HepG2 (cell line): ENCODE measurements around the gene ELMO2. TPM values are rescaled to one million over a fixed set of nuclear protein-coding genes. Genes with fewer than 3 reads are reported as not detected.
A peak's percentile ranks its signal among the peaks of the same experiment; 100 is the strongest.

ENCODE experiments used
- ATAC-seq: fragments of 200-7000 bp; cut with Tn5 transposase; 3 replicates; pipeline ENCODE4 v1.9.1; 2020; ENCODE audit warnings: mild to moderate bottlenecking, moderate library complexity
- BruUV-seq: library from RNA; stranded (reverse); fragments of 400-500 nt; replicated peaks from 2 replicates; lab custom pipeline; 2021; lab: Mats Ljungman, UMichigan
- CTCF ChIA-PET: fragments of 300-600 bp; formaldehyde crosslinking; extraction: SDS; loops from one replicate; lab custom pipeline; 2021; ENCODE audit warnings: low total read pairs, inconsistent platforms, low intra/inter-chr PET ratio; lab: Yijun Ruan, JAX
- POLR2A ChIA-PET: fragments of 350-600 bp; sonication (Branson Sonifier 250); formaldehyde crosslinking; loops from one replicate; lab custom pipeline; 2020; ENCODE audit warnings: antibody characterized with exemption, inconsistent platforms; lab: Yijun Ruan, JAX
- DNase-seq: peaks from one replicate; pipeline ENCODE4 v3.0.0-alpha.2; 2015; ENCODE audit warnings: low spot score
- FAIRE-seq: peaks from 3 replicates; lab custom pipeline; 2011; peaks lifted over from hg19 to GRCh38; lab: Jason Lieb, UNC
- H2AFZ ChIP-seq: one replicate; pipeline ENCODE4 v1.6.1; 2011; ENCODE audit warnings: low read length, inconsistent platforms
- H3K27ac ChIP-seq: fragments of 300-600 bp; 3 replicates; pipeline ENCODE4 v1.8.0; 2011; ENCODE audit warnings: mixed run types, mild to moderate bottlenecking, mixed read lengths, low read length, inconsistent platforms; ENCODE audit not compliant: insufficient read depth; ENCODE audit errors: extremely low read length
- H3K27me3 ChIP-seq, 2 experiments: fragments of 200-600 bp in 1 of 2; 2 replicates in 1 of 2; 3 replicates in 1 of 2; pipeline versions ENCODE4 v1.6.0 to v1.8.0; 2011; ENCODE audit warnings: low read length in 2 of 2, mild to moderate bottlenecking in 2 of 2, moderate library complexity in 2 of 2, inconsistent platforms in 1 of 2; ENCODE audit not compliant: insufficient read depth in 2 of 2, control insufficient read depth in 1 of 2
- H3K36me3 ChIP-seq, 2 experiments: fragments of 200-600 bp in 1 of 2; replicated peaks in 1 of 2; 2 replicates in 1 of 2; 3 replicates in 1 of 2; pipeline versions ENCODE4 v1.5.1 to v1.8.0; 2011; ENCODE audit warnings: low read length in 2 of 2, inconsistent platforms in 1 of 2; ENCODE audit not compliant: insufficient read depth in 2 of 2, control insufficient read depth in 1 of 2
- H3K4me1 ChIP-seq: 2 replicates; pipeline ENCODE4 v1.5.1; 2012; ENCODE audit warnings: low read length, inconsistent platforms; ENCODE audit not compliant: insufficient read depth
- H3K4me2 ChIP-seq: 2 replicates; pipeline ENCODE4 v1.6.0; 2011; ENCODE audit warnings: low read depth, low read length, inconsistent platforms
- H3K4me3 ChIP-seq, 3 experiments: fragments of 200-600 bp in 1 of 3; sonication (generic), shearing (Covaris generic) in 1 of 3; replicated peaks in 1 of 3; 2 replicates each; pipeline ENCODE4 v1.5.1; 2011 to 2016; ENCODE audit warnings: low read length in 3 of 3, inconsistent platforms in 2 of 3, low read depth in 2 of 3, mild to moderate bottlenecking in 2 of 3, control low read depth in 1 of 3, mixed read lengths in 1 of 3; ENCODE audit not compliant: insufficient read depth in 1 of 3
- H3K79me2 ChIP-seq: one replicate; pipeline ENCODE4 v1.6.1; 2011; ENCODE audit warnings: low read length, inconsistent platforms; ENCODE audit not compliant: insufficient read depth
- H3K9ac ChIP-seq: 2 replicates; pipeline ENCODE4 v1.6.0; 2011; ENCODE audit warnings: mild to moderate bottlenecking, low read depth, low read length, inconsistent platforms; ENCODE audit not compliant: insufficient read depth
- H3K9me3 ChIP-seq: 2 replicates; pipeline ENCODE4 v1.5.1; 2012; ENCODE audit warnings: mild to moderate bottlenecking, low read length
- H4K20me1 ChIP-seq: 2 replicates; pipeline ENCODE4 v1.6.0; 2011; ENCODE audit warnings: inconsistent platforms, mild to moderate bottlenecking, low read length, moderate library complexity; ENCODE audit not compliant: insufficient read depth
- EP300 ChIP-seq, 3 experiments: sonication (generic) in 1 of 3; formaldehyde crosslinking in 1 of 3; IDR thresholded peaks; 2 replicates each; pipeline versions ENCODE4 v1.5.1 to v1.6.1; 2011 to 2020; ENCODE audit warnings: low read depth in 2 of 3, low read length in 2 of 3, borderline replicate concordance in 1 of 3, improper control_type of control experiment in 1 of 3, mild to moderate bottlenecking in 1 of 3, missing genetic modification reagents in 1 of 3, moderate library complexity in 1 of 3
- FIP1L1 ChIP-seq: fragments of 200-400 bp; formaldehyde crosslinking; IDR thresholded peaks from 2 replicates; pipeline ENCODE4 v1.6.1; 2018; ENCODE audit warnings: low read depth, mild to moderate bottlenecking, low read length, moderate library complexity, borderline replicate concordance; ENCODE audit not compliant: insufficient read depth
- PPARG ChIP-seq: conservative IDR thresholded peaks from 2 replicates; pipeline ENCODE4 v1.6.1; 2016; ENCODE audit warnings: missing biosample characterization, missing genetic modification reagents
- RFXANK ChIP-seq: IDR thresholded peaks from 2 replicates; pipeline ENCODE4 v1.6.1; 2016
- ZMYM3 ChIP-seq: sonication (generic); formaldehyde crosslinking; IDR thresholded peaks from 2 replicates; pipeline ENCODE4 v1.5.1; 2020; ENCODE audit warnings: mild to moderate bottlenecking, missing genetic modification reagents
- ZNF629 ChIP-seq: sonication (generic); formaldehyde crosslinking; conservative IDR thresholded peaks from 2 replicates; pipeline ENCODE4 v1.5.0; 2020; ENCODE audit warnings: missing genetic modification reagents
- ZNF781 ChIP-seq: sonication (generic); formaldehyde crosslinking; IDR thresholded peaks from 2 replicates; pipeline ENCODE4 v1.5.1; 2020; ENCODE audit warnings: borderline replicate concordance, mild to moderate bottlenecking, missing genetic modification reagents; ENCODE audit errors: not compliant biosample characterization
- WGBS: methylation state at CpG from one replicate; pipeline ENCODE4 v1.1.6; 2017; ENCODE audit warnings: low lambda C conversion rate; 5-methylcytosine and 5-hydroxymethylcytosine counted together
- in situ Hi-C: cut with HindIII; loops from 2 replicates; pipeline ENCODE4 v1.10.0; 2017; ENCODE audit warnings: low pct_unique_long_range_greater_than_20kb; ENCODE audit not compliant: extremely low pct_ligation_motif_present
- intact Hi-C: fragments of 100-400 bp; cut with micrococcal nuclease; formaldehyde crosslinking; loops from one replicate; pipeline ENCODE4 v1.10.0; 2022; ENCODE audit not compliant: unreplicated experiment
- polyA plus RNA-seq, 8 experiments: library from polyadenylated mRNA; depleted of rRNA in 3 of 8; stranded (reverse) in 7 of 8; unstranded in 1 of 8; fragments of >200 nt; fragmentation: Illumina TruSeq in 4 of 8; extraction: Trizol in 4 of 8; gene quantifications; 2 replicates each; pipeline versions ENCODE4 v1.2.1 to v1.2.3, GENCODE V29; 2011 to 2016; ENCODE audit warnings: low read depth in 4 of 8, missing spikeins in 1 of 8, mixed read lengths in 1 of 8; ENCODE audit not compliant: insufficient read depth in 1 of 8
- total RNA-seq, 5 experiments: library from RNA; depleted of rRNA; stranded (reverse); fragments of >200 nt; fragmentation: Illumina TruSeq; extraction: Trizol; gene quantifications; 2 replicates each; pipeline ENCODE4 v1.2.3, GENCODE V29; 2016; ENCODE audit warnings: low read depth in 1 of 5
- TF ChIP-seq, protein P1 (sequence below): sonication (generic); formaldehyde crosslinking; IDR thresholded peaks from 2 replicates; pipeline ENCODE4 v1.4.0; 2020; ENCODE audit warnings: missing genetic modification reagents, mild to moderate bottlenecking, borderline replicate concordance

ELMO2 gene
- total and polyA plus RNA-seq, 2 of the 13 experiments (the other 11 are each of a cell fraction or from before 2014, with no cell fraction given), result 30.6 to 35.7 TPM

DNA sequence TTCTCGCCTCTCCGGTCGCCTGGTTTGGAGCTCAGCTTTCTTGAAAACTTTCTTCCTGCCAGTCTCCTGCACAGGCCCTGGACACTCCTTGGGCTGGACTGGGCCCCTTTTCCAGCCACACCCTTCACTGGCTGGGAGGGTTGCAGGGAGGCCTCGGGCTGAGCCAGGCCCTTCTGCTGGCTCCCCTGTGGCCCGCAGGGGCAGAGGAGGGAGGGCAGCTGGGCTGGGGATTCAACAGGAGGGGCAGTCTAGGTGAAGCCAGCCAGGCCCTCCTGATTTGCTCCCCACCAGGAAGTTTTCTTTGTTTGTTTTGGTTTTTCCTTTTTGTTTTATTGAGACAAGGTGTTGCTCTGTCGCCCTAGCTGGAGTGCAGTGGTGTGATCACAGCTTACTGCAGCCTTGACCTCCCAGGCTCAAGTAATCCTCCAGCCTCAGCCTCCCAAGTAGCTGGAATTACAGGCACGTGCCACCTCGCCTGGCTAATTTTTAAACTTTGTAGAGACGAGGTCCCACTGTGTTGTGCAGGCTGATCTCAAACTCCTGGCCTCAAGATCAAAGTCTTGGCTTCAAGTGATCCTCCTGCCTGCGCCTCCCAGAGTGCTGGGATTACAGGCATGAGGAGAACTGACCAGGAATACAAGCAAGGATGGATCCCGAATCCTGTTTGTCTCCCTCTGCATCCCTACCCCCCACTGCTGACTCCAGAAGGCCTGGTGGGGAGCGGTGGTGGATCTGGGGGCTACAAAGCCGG, 74.6 kb downstream of the ELMO2 start (continued):
- TF ChIP-seq ZNF781 (CRISPR knock-in tag) (no peak), FIP1L1 (no peak)

DNA sequence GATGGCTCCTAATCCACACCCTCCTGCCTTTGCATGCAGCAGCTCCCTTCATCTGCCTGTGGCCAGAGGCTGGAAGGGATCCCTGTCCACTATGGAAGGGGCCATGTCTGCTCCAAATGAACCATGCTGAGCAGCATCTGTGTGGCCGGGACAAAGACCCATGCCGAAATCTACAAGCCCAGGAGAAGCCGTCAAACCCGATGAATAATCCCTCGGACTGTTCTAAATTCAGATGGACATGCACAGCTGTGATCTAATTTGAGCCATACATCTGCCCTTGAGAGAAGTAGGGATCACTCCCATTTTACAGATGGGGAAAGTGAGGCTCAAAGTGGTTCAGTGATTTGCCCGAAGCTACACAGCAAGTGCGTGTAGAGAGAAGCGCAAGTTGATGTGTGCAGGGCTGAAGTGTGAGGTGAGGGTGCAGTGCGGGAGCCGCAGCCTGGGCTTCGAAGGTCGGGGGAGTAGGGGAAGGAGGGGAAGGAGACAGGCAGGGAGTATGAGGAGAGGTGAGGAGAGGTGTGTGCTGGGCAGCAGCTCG, 75.5 kb downstream of the ELMO2 start:
- Histone ChIP-seq H3K4me3 (no peak overlapping the region), H3K79me2 (no peaks in the 10 kb centered on the region), H3K27me3 (peaks cover 3 to 26% of the 10 kb centered on the region in 2 experiments; a peak in 3 of 5 replicates), H2AFZ (no peak overlapping the region), H3K4me1 (peaks cover 32% of the 10 kb centered on the region), H3K9ac (no peak overlapping the region), H3K4me2 (no peak overlapping the region), H3K27ac (no peak overlapping the region), H3K9me3 (no peaks in the 10 kb centered on the region), H3K36me3 (no peaks in the 10 kb centered on the region), H4K20me1 (no peaks in the 10 kb centered on the region)
- TF ChIP-seq ZMYM3 (CRISPR knock-in tag), result peak; percentile 81
- TF ChIP-seq RFXANK (CRISPR knock-in tag), result no peak
- TF ChIP-seq, protein P1, sequence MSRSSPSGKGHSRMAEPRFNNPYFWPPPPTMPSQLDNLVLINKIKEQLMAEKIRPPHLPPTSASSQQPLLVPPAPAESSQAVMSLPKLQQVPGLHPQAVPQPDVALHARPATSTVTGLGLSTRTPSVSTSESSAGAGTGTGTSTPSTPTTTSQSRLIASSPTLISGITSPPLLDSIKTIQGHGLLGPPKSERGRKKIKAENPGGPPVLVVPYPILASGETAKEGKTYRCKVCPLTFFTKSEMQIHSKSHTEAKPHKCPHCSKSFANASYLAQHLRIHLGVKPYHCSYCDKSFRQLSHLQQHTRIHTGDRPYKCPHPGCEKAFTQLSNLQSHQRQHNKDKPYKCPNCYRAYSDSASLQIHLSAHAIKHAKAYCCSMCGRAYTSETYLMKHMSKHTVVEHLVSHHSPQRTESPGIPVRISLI (CRISPR knock-in tag), result no peak
- TF ChIP-seq ZNF629 (CRISPR knock-in tag), result peak; percentile 95
- TF ChIP-seq EP300 (IDR thresholded peaks at IDR 0.05; ENCODE audit: low read depth in 2 of 2, low read length in 2 of 2), result no peak
- TF ChIP-seq EP300 (CRISPR knock-in tag; IDR thresholded peaks at IDR 0.05; ENCODE audit: borderline replicate concordance), result no peak
- no peak for TF ChIP-seq PPARG (CRISPR knock-in tag)
- no TSS peak for BruUV-seq
- CTCF ChIA-PET, result no interaction called here
- DNase-seq (no peak), ATAC-seq (no peak), FAIRE-seq (no peak)
- POLR2A ChIA-PET, result no interaction called here
- intact Hi-C loops (no loop called here), in situ Hi-C loops (no loop called here)
- WGBS, result 55% methylated on average over 13 of the region's 13 CpGs
